Measurements from ENCODE around the gene ITSN1. TPM values are rescaled to one million over a fixed set of nuclear protein-coding genes. Genes with fewer than 3 reads are reported as not detected.

Gene ITSN1
- total and polyA plus RNA-seq, 2 of the 13 experiments (the other 11 are each of a cell fraction or from before 2014, with no cell fraction given): 26.1 to 33.8 TPM

DNA sequence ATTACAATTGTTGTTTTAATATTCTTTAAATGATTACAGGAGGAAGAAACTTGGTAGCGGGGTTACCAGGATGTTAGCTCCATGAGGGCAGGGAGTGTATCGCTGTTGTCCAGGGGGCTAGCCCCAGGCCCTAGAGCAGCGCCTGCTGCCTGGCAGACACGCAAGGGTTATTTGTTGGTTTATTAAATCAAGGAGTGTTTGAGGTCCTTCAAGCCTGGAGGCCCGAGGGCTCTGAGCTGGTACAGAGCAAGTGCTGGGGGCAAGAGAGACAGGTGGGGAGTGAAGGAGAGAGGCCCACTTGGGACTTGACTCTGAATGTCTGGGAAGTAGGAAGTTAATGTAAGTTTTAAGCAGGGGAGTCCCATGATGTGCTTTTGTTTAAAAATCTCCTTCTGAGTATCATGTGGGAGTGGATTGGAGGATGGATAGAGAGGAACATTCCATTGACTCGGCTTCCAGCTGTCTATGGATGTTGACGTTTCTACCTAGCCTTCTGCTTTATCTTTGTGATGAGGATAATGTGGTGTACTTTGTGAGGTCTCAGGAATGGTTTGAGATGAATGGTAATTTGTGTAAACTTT lies 8.7 kb downstream of the ITSN1 start:
- intact Hi-C loops (cut with micrococcal nuclease; ENCODE audit: unreplicated experiment): no loop called here
- peaks cover 19% of the 10 kb centered on the region for H3K4me1 ChIP-seq (ENCODE audit: insufficient read depth, low read length)
- ATAC-seq (no peak), FAIRE-seq (no peak), DNase-seq (ENCODE audit: low spot score) (no peak)
- H3K4me3 ChIP-seq (replicated peaks in 1 of 3; ENCODE audit: insufficient read depth in 1 of 3, low read depth in 2 of 3, low read length in 3 of 3): no peak overlapping the region
- H3K36me3 ChIP-seq (replicated peaks in 1 of 2; ENCODE audit: control insufficient read depth in 1 of 2, insufficient read depth in 2 of 2, low read length in 2 of 2): no peaks in the 10 kb centered on the region
- in situ Hi-C loops (cut with HindIII; ENCODE audit: extremely low pct_ligation_motif_present, low pct_unique_long_range_greater_than_20kb): no loop called here
- CTCF ChIA-PET (ENCODE audit: low intra/inter-chr PET ratio, low total read pairs): no interaction called here
- no peaks in the 10 kb centered on the region for H3K27me3 ChIP-seq (ENCODE audit: control insufficient read depth in 1 of 2, insufficient read depth in 2 of 2, low read length in 2 of 2)
- H3K9ac ChIP-seq (ENCODE audit: insufficient read depth, low read depth, low read length): no peak overlapping the region
- H4K20me1 ChIP-seq (ENCODE audit: insufficient read depth, low read length): 0 out of 2 replicates have a peak, but pooled peaks cover 4% of the 10 kb centered on the region
- H3K27ac ChIP-seq (ENCODE audit: extremely low read length, insufficient read depth, low read length): no peak overlapping the region
- H3K79me2 ChIP-seq (ENCODE audit: insufficient read depth, low read length): peaks cover 85% of the 10 kb centered on the region
- WGBS (ENCODE audit: low lambda C conversion rate): 88% methylated on average over 7 of the region's 7 CpGs
- no peak overlapping the region for H2AFZ ChIP-seq (ENCODE audit: low read length)
- no peaks in the 10 kb centered on the region for H3K9me3 ChIP-seq (ENCODE audit: low read length)
- H3K4me2 ChIP-seq (ENCODE audit: low read depth, low read length): no peak overlapping the region
- POLR2A ChIA-PET: interaction anchor here (0.9 kb wide), 1 partner anchor 34 kb away, joined by 3 read pairs; no protein-coding TSS in a partner anchor
- BruUV-seq (replicated peaks): no TSS peak
- TF ChIP-seq, protein P1, sequence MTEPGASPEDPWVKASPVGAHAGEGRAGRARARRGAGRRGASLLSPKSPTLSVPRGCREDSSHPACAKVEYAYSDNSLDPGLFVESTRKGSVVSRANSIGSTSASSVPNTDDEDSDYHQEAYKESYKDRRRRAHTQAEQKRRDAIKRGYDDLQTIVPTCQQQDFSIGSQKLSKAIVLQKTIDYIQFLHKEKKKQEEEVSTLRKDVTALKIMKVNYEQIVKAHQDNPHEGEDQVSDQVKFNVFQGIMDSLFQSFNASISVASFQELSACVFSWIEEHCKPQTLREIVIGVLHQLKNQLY (CRISPR knock-in tag; IDR thresholded peaks at IDR 0.05): no peak
- TF ChIP-seq, protein P2, sequence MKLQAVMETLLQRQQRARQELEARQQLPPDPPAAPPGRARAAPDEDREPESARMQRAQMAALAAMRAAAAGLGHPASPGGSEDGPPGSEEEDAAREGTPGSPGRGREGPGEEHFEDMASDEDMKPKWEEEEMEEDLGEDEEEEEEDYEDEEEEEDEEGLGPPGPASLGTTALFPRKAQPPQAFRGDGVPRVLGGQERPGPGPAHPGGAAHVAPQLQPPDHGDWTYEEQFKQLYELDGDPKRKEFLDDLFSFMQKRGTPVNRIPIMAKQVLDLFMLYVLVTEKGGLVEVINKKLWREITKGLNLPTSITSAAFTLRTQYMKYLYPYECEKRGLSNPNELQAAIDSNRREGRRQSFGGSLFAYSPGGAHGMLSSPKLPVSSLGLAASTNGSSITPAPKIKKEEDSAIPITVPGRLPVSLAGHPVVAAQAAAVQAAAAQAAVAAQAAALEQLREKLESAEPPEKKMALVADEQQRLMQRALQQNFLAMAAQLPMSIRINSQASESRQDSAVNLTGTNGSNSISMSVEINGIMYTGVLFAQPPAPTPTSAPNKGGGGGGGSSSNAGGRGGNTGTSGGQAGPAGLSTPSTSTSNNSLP (IDR thresholded peaks at IDR 0.05; ENCODE audit: low read depth, low read length): no peak
- no peak for TF ChIP-seq NCOA2 (CRISPR knock-in tag; IDR thresholded peaks at IDR 0.05)
- TF ChIP-seq, protein P3, sequence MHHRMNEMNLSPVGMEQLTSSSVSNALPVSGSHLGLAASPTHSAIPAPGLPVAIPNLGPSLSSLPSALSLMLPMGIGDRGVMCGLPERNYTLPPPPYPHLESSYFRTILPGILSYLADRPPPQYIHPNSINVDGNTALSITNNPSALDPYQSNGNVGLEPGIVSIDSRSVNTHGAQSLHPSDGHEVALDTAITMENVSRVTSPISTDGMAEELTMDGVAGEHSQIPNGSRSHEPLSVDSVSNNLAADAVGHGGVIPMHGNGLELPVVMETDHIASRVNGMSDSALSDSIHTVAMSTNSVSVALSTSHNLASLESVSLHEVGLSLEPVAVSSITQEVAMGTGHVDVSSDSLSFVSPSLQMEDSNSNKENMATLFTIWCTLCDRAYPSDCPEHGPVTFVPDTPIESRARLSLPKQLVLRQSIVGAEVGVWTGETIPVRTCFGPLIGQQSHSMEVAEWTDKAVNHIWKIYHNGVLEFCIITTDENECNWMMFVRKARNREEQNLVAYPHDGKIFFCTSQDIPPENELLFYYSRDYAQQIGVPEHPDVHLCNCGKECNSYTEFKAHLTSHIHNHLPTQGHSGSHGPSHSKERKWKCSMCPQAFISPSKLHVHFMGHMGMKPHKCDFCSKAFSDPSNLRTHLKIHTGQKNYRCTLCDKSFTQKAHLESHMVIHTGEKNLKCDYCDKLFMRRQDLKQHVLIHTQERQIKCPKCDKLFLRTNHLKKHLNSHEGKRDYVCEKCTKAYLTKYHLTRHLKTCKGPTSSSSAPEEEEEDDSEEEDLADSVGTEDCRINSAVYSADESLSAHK (CRISPR knock-in tag; IDR thresholded peaks at IDR 0.05; ENCODE audit: borderline replicate concordance): no peak
- no peak for TF ChIP-seq NKX3-1 (CRISPR knock-in tag; IDR thresholded peaks at IDR 0.05)
- no peak for TF ChIP-seq LCORL (IDR thresholded peaks at IDR 0.05)
- no peak for TF ChIP-seq LCORL (CRISPR knock-in tag; IDR thresholded peaks at IDR 0.05)
- no peak for TF ChIP-seq TEAD2 (CRISPR knock-in tag; IDR thresholded peaks at IDR 0.05)
- TF ChIP-seq, protein P4, sequence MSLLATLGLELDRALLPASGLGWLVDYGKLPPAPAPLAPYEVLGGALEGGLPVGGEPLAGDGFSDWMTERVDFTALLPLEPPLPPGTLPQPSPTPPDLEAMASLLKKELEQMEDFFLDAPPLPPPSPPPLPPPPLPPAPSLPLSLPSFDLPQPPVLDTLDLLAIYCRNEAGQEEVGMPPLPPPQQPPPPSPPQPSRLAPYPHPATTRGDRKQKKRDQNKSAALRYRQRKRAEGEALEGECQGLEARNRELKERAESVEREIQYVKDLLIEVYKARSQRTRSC (CRISPR knock-in tag; IDR thresholded peaks at IDR 0.05; ENCODE audit: low read depth): no peak
- TF ChIP-seq RFX5 (IDR thresholded peaks at IDR 0.05; ENCODE audit: low read depth, low read length): no peak
- no peak for TF ChIP-seq SMYD3 (CRISPR knock-in tag; IDR thresholded peaks at IDR 0.05)
- TF ChIP-seq PRMT3 (CRISPR knock-in tag; IDR thresholded peaks at IDR 0.05; ENCODE audit: borderline replicate concordance, low read depth): no peak
- TF ChIP-seq, protein P5, sequence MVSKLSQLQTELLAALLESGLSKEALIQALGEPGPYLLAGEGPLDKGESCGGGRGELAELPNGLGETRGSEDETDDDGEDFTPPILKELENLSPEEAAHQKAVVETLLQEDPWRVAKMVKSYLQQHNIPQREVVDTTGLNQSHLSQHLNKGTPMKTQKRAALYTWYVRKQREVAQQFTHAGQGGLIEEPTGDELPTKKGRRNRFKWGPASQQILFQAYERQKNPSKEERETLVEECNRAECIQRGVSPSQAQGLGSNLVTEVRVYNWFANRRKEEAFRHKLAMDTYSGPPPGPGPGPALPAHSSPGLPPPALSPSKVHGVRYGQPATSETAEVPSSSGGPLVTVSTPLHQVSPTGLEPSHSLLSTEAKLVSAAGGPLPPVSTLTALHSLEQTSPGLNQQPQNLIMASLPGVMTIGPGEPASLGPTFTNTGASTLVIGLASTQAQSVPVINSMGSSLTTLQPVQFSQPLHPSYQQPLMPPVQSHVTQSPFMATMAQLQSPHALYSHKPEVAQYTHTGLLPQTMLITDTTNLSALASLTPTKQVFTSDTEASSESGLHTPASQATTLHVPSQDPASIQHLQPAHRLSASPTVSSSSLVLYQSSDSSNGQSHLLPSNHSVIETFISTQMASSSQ (IDR thresholded peaks at IDR 0.05; ENCODE audit: low read depth): no peak
- TF ChIP-seq, protein P5 (CRISPR knock-in tag; IDR thresholded peaks at IDR 0.05; ENCODE audit: borderline replicate concordance): no peak
- TF ChIP-seq PHF5A (CRISPR knock-in tag; IDR thresholded peaks at IDR 0.05; ENCODE audit: low read depth, unreplicated experiment): no peak
- no peak for TF ChIP-seq HES4 (CRISPR knock-in tag; IDR thresholded peaks at IDR 0.05; ENCODE audit: borderline replicate concordance)
